Uterus (tissue), 2 donors: Measurements from ENCODE around the gene RNF166.

Experiments used
- CTCF ChIP-seq, 4 experiments: fragments of 200-600 bp in 2 of 4; fragments of 450-650 bp in 2 of 4; sonication (generic) in 2 of 4; IDR thresholded peaks; one replicate each; pipeline ENCODE4 v1.5.1; 2016 to 2019; ENCODE audit warnings: antibody characterized with exemption in 4 of 4, mild to moderate bottlenecking in 2 of 4, moderate library complexity in 1 of 4
- POLR2A ChIP-seq, 2 donors: fragments of 450-650 bp; IDR thresholded peaks; one replicate each; pipeline ENCODE4 v1.6.1; 2016; ENCODE audit warnings: antibody characterized with exemption in 2 of 2, mild to moderate bottlenecking in 1 of 2, moderate library complexity in 1 of 2

- TF ChIP-seq POLR2A (IDR thresholded peaks at IDR 0.05) (no peak), CTCF (IDR thresholded peaks at IDR 0.05) (no peak)
These were observed 17.3 kb upstream of the RNF166 start for GRCh38 chr16:88723507-88723887.
